ENCODE results near the gene DUSP18. TPM values are rescaled to one million over a fixed set of nuclear protein-coding genes. Genes with fewer than 3 reads are reported as not detected.
"Not testable (repeated sequence)": the region's sequence is repeated elsewhere in the genome, so short reads cannot be mapped to it uniquely, and the experiment has no call there.

DUSP18 gene
- total RNA-seq, 1 experiment from 2014 or later, result 4.7 TPM

DNA sequence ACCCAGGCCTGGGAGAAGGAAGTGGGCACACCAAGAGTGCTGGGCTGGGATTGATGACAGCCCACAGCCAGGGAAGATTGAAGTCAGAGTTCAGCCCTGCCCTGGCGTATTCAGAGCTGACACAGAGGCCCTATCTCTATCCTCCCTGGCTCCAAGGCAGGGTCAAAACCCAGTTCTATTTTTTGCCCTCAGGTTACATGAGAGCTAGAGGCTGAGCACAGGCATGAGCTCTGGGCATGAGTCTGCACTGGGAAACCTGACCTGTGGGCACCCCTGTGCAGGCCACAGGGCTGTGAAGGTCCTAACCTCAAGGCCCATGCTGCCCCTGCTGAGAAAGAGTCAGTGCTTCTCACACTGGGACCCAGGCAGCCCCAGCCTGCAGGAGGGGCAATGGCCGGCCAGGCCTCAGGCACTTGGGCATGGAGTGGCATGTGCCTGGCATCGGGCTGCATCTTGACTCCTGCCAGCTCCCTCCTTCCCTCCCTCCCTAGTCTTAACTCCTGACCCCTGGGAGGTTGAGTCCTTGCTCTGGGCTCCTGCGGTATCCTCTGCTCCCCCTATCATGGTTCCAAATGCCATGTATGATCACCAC lies 26.7 kb downstream of the DUSP18 start:
- DNase-seq (ENCODE audit: low spot score), result no peak

DNA sequence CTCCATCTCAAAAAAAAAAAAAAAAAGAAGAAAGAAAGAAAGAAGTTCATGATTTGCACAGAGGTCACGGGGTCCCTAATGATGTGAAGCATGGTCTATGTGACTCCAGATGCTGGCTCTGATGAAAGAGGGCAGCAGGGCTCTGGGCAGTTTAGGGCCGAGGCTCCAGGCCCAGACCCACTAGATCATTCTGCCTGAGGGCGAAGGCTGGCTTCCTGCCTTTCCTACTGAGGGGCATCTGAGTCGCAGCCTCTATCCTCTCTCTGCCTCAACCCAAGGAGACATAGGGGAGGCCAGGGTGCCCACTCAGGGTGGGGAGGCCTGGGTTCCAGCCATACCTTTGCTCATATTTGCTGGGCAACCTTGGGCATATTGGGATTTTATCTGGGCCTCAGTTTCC lies 27.3 kb downstream of the DUSP18 start:
- DNase-seq (ENCODE audit: low spot score), result no peak

GRCh38 chr22:30637701-30638114 lies 30.0 kb downstream of the DUSP18 start:
- no peak for DNase-seq (ENCODE audit: low spot score)

- no peak for DNase-seq (ENCODE audit: low spot score)
Observed at GRCh38 chr22:30636226-30637077, 31.2 kb downstream of the DUSP18 start.

- peak; percentile 53 for DNase-seq (ENCODE audit: low spot score)
Observed at GRCh38 chr22:30635273-30636225, 32.1 kb downstream of the DUSP18 start, which contains the start of gene SLC35E4. SLC35E4 (plus strand) TSS chr22:30635781; CDS start chr22:30636451, 670 bp downstream.

DNA sequence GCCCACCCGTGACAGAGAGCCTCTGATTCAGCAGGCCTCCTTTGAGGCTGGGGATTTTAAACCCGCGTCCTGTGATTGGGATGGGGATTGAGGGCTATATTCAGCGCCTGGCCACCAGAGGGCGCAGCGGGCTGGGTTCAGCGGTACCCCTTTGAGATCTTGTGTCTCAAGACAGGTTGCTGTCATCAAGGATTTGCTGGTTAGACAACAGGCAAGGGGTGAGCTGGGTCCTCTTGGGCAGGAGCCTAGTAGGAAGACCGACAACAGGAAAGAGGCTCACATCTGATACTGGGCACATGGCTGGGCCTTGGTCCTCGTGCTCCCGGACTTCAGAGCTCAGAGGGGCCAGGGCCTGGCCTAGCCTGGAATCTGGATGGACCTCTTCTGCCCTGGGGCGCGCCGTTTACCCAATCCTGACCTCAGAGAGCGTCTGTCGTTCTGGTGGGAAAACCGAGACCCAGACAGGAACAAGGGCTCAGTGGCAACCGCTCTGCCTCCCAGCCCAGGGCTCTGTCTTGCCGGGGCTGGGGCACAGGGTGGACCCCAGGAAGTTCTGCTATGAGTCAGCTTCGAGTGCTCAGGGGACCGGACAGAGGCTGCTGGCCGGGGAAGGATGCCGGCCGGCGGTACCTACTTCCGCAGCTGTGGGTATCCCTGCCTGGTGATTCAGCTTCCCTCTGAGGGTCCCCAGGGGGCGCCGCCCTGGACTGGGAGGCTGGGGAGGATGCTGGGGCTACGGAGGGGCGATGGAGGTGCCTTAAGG lies 33.0 kb downstream of the DUSP18 start:
- peak; percentile 79 for DNase-seq (ENCODE audit: low spot score)

- not testable (repeated sequence) for DNase-seq (ENCODE audit: low spot score)
Observed at GRCh38 chr22:30631469-30631868, 36.2 kb downstream of the DUSP18 start.

DNA sequence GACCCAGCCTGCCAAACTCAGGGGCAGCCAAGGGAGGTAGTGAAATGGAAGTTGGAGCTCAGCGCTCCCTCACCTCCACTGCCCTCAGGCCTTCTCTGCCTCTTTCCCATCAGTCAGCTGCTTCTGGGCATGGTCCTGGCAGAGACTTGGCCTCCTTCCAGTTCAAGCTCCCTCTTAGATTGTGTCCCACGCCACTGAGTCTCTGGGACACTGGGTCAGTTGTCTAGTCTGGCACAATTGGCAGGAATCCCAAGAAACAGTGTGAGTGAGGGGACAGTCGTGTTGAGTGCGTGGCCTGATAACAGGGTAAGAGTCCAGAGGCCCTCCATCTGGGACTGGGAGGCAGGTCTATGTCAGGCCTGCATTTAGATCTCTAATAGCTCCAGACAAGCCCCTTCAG lies 39.2 kb downstream of the DUSP18 start:
- no peak for DNase-seq (ENCODE audit: low spot score)

DNA sequence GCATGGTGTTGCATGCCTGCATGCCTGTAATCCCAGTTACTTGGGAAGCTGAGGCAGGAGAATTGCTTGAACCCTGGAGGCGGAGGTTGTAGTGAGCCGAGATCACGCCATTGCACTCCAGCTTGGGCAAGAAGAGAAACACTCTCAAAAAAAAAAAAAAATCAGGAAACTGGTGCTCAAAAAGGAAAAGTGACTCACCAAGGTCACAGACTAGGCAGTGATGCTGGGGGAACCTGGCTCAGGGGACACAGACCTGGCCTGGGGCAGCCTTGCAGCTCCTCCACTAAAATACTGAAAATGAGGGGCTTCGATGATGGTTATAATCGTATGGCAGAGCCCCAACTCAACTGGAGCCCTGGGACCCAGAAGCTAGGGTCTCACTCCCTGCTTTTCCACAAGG lies 40.2 kb downstream of the DUSP18 start:
- no peak for DNase-seq (ENCODE audit: low spot score)

DNA sequence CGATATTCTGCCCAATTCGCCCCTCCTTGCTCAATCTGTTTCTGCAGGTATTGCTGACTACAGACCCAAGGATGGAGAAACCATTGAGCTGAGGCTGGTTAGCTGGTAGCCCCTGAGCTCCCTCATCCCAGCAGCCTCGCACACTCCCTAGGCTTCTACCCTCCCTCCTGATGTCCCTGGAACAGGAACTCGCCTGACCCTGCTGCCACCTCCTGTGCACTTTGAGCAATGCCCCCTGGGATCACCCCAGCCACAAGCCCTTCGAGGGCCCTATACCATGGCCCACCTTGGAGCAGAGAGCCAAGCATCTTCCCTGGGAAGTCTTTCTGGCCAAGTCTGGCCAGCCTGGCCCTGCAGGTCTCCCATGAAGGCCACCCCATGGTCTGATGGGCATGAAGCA lies 41.3 kb downstream of the DUSP18 start:
- no peak for DNase-seq (ENCODE audit: low spot score)

- DNase-seq (ENCODE audit: low spot score), result not testable (repeated sequence)
Observed at GRCh38 chr22:30619909-30620308, 47.8 kb downstream of the DUSP18 start.

GRCh38 chr22:30617819-30618218 lies 49.9 kb downstream of the DUSP18 start:
- no peak for DNase-seq (ENCODE audit: low spot score)

DNA sequence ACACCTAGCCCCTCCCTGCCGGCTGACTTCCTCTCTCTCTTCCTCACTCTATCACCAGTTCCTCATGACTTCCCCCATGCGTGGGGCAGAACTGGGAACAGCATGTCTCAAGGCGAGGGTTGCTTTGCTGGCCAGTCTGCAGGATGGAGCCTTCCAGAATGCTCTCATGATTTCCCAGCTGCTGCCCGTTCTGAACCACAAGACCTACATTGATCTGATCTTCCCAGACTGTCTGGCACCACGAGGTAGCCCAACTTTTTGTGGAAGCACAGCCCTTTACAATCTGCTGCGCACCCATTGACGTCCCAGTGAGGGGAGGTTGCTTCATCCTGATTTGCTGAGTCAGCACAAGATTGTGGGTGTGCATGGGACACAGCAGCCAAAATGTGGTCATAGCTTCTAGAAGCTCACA lies 52.1 kb downstream of the DUSP18 start:
- no peak for DNase-seq (ENCODE audit: low spot score)

GRCh38 chr22:30614879-30615278 lies 52.8 kb downstream of the DUSP18 start:
- no peak for DNase-seq (ENCODE audit: low spot score)

DNA sequence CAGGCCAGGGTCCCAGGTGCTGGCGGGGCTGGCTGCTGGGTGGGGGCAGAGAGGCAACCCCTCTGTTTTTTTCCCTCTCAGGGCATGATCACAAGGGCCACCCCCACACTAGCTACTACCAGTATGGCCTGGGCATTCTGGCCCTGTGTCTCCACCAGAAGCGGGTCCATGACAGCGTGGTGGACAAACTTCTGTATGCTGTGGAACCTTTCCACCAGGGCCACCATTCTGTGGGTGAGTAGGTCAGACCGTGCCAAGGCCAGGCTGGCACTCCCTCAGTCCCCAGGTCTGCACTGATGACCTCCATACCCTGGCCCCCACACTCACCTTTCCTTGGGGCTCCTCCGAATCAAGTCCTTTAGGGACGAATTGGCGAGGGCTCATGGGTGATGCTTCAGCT lies 53.4 kb downstream of the DUSP18 start:
- DNase-seq (ENCODE audit: low spot score), result no peak

- DNase-seq (ENCODE audit: low spot score), result no peak
Observed at GRCh38 chr22:30612789-30613188, 54.9 kb downstream of the DUSP18 start.

Other genes with a start within 250 kb of the DUSP18 start
- 16.6 and 17.1 TPM in 2 replicates for gene MTFP1, start 242.1 kb downstream of the DUSP18 start, total RNA-seq (2014; rRNA removed; shearing (Covaris generic))
- not detected in 2 replicates for gene SEC14L3, start 195.9 kb downstream of the DUSP18 start, total RNA-seq (2014; rRNA removed; shearing (Covaris generic))
- gene SEC14L4, start 162.2 kb downstream of the DUSP18 start, total RNA-seq (2014; rRNA removed; shearing (Covaris generic)), result not detected in 2 replicates
- not detected in 2 replicates for gene SEC14L6, start 121.1 kb downstream of the DUSP18 start, total RNA-seq (2014; rRNA removed; shearing (Covaris generic))
- 0.38 TPM in 1 of 2 replicates, not detected in the other for gene GAL3ST1, start 93.2 kb downstream of the DUSP18 start, total RNA-seq (2014; rRNA removed; shearing (Covaris generic))
- 72.1 and 77.8 TPM in 2 replicates for gene PES1, start 76.0 kb downstream of the DUSP18 start, total RNA-seq (2014; rRNA removed; shearing (Covaris generic))
- gene TCN2, start 60.7 kb downstream of the DUSP18 start, total RNA-seq (2014; rRNA removed; shearing (Covaris generic)), result 6.1 and 6.6 TPM in 2 replicates
- 8.1 and 9.1 TPM in 2 replicates for gene SLC35E4, start 32.1 kb downstream of the DUSP18 start, total RNA-seq (2014; rRNA removed; shearing (Covaris generic))
- 4.7 and 6.5 TPM in 2 replicates for gene OSBP2, start 27.0 kb upstream of the DUSP18 start, total RNA-seq (2014; rRNA removed; shearing (Covaris generic))